Measurements from ENCODE around the gene TUT7. TPM values are rescaled to one million over a fixed set of nuclear protein-coding genes. Genes with fewer than 3 reads are reported as not detected.

TUT7 gene
- total and polyA plus RNA-seq, 10 of the 15 experiments (the other 5 are each of a cell fraction or from before 2014, with no cell fraction given): 10.0 to 49.8 (median 30.4) TPM

DNA sequence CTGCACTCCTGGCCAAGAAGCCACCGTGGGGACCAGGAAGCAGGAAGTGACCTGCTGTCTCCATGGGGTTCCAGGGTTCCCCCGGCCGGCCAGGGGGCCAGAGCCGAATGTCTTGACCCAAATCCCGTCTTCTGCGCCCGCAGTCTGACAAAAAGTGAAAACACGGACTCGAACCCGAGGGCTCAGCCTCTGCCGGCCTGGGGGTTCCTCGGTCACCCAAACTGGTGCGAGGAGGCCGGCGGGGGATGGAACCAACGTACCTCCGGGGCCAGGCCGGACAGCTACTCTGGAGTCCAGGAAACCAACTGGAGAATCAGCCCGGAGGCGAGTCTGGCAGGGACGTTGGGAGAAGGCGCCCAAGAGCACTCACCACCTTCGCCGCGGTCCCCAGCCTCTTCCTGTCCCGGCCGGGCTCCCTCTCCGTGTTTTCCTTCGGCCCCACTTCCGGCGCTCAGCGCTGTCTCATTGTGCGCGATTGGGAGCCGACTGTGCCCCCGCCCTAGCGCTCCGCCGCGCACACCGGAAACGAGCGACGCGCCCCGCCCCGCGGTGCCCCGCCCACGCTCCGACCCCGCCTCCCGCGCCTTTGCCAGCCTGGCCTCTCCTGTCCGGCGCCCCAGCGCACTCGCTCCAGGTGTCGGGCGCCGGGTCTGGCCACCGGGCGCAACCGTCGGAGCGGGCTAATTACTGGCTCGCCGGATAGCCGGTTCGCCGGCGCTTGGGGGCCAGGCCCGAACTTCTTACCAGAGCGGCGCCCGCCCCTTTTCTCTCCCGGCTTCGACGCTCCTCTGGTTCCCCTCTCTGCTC is at the start of gene TUT7 (continued):
- TF ChIP-seq RBBP5 (conservative IDR thresholded peaks at IDR 0.05) (no peak), KAT2A (conservative IDR thresholded peaks at IDR 0.05; ENCODE audit: control insufficient read depth, low read depth, low read length) (no peak), BMI1 (IDR thresholded peaks at IDR 0.05; ENCODE audit: borderline replicate concordance) (no peak), CBX5 (IDR thresholded peaks at IDR 0.05; ENCODE audit: low read depth) (0 out of 2 replicates have a peak, but pooled peaks have one; percentile 56), TCF12 (IDR thresholded peaks at IDR 0.05; ENCODE audit: low read depth, low read length) (no peak), RCOR1 (conservative IDR thresholded peaks at IDR 0.05; ENCODE audit: low read depth, low read length) (0 out of 2 replicates have a peak, but pooled peaks have one; percentile 19), TCF3 (IDR thresholded peaks at IDR 0.05; ENCODE audit: borderline replicate concordance, insufficient read depth, low read depth, low read length) (no peak), SMAD1 (IDR thresholded peaks at IDR 0.05; ENCODE audit: low read depth, partially characterized antibody) (no peak), YBX1 (IDR thresholded peaks at IDR 0.05) (no peak), JUND (IDR thresholded peaks at IDR 0.05; ENCODE audit: low read depth, low read length) (no peak), GABPA (IDR thresholded peaks at IDR 0.05; ENCODE audit: low read depth) (peak; percentile 85), FOXK2 (IDR thresholded peaks at IDR 0.05) (no peak), RUNX3 (IDR thresholded peaks at IDR 0.05; ENCODE audit: low read length) (peak; percentile 62), ZBED1 (IDR thresholded peaks at IDR 0.05; ENCODE audit: borderline replicate concordance) (no peak), RELA (IDR thresholded peaks at IDR 0.05; ENCODE audit: borderline replicate concordance, partially characterized antibody) (no peak), SMC3 (IDR thresholded peaks at IDR 0.05; ENCODE audit: borderline replicate concordance, low read length) (no peak)
- TF ChIP-seq, protein P1, sequence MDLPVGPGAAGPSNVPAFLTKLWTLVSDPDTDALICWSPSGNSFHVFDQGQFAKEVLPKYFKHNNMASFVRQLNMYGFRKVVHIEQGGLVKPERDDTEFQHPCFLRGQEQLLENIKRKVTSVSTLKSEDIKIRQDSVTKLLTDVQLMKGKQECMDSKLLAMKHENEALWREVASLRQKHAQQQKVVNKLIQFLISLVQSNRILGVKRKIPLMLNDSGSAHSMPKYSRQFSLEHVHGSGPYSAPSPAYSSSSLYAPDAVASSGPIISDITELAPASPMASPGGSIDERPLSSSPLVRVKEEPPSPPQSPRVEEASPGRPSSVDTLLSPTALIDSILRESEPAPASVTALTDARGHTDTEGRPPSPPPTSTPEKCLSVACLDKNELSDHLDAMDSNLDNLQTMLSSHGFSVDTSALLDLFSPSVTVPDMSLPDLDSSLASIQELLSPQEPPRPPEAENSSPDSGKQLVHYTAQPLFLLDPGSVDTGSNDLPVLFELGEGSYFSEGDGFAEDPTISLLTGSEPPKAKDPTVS (IDR thresholded peaks at IDR 0.05; ENCODE audit: low read depth, low read length): no peak
- TF ChIP-seq, protein P2, sequence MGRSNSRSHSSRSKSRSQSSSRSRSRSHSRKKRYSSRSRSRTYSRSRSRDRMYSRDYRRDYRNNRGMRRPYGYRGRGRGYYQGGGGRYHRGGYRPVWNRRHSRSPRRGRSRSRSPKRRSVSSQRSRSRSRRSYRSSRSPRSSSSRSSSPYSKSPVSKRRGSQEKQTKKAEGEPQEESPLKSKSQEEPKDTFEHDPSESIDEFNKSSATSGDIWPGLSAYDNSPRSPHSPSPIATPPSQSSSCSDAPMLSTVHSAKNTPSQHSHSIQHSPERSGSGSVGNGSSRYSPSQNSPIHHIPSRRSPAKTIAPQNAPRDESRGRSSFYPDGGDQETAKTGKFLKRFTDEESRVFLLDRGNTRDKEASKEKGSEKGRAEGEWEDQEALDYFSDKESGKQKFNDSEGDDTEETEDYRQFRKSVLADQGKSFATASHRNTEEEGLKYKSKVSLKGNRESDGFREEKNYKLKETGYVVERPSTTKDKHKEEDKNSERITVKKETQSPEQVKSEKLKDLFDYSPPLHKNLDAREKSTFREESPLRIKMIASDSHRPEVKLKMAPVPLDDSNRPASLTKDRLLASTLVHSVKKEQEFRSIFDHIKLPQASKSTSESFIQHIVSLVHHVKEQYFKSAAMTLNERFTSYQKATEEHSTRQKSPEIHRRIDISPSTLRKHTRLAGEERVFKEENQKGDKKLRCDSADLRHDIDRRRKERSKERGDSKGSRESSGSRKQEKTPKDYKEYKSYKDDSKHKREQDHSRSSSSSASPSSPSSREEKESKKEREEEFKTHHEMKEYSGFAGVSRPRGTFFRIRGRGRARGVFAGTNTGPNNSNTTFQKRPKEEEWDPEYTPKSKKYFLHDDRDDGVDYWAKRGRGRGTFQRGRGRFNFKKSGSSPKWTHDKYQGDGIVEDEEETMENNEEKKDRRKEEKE (IDR thresholded peaks at IDR 0.05): no peak
- TF ChIP-seq, protein P3, sequence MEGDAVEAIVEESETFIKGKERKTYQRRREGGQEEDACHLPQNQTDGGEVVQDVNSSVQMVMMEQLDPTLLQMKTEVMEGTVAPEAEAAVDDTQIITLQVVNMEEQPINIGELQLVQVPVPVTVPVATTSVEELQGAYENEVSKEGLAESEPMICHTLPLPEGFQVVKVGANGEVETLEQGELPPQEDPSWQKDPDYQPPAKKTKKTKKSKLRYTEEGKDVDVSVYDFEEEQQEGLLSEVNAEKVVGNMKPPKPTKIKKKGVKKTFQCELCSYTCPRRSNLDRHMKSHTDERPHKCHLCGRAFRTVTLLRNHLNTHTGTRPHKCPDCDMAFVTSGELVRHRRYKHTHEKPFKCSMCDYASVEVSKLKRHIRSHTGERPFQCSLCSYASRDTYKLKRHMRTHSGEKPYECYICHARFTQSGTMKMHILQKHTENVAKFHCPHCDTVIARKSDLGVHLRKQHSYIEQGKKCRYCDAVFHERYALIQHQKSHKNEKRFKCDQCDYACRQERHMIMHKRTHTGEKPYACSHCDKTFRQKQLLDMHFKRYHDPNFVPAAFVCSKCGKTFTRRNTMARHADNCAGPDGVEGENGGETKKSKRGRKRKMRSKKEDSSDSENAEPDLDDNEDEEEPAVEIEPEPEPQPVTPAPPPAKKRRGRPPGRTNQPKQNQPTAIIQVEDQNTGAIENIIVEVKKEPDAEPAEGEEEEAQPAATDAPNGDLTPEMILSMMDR (IDR thresholded peaks at IDR 0.05 in 2 of 3, conservative IDR thresholded peaks at IDR 0.05 in 1 of 3; ENCODE audit: control insufficient read depth in 2 of 3, extremely low read depth in 1 of 3, insufficient read depth in 1 of 3, low read depth in 3 of 3, low read length in 3 of 3): no peak
- TF ChIP-seq, protein P4, sequence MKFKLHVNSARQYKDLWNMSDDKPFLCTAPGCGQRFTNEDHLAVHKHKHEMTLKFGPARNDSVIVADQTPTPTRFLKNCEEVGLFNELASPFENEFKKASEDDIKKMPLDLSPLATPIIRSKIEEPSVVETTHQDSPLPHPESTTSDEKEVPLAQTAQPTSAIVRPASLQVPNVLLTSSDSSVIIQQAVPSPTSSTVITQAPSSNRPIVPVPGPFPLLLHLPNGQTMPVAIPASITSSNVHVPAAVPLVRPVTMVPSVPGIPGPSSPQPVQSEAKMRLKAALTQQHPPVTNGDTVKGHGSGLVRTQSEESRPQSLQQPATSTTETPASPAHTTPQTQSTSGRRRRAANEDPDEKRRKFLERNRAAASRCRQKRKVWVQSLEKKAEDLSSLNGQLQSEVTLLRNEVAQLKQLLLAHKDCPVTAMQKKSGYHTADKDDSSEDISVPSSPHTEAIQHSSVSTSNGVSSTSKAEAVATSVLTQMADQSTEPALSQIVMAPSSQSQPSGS (IDR thresholded peaks at IDR 0.05; ENCODE audit: low read length): no peak; the same call in 1 of the 2 replicates
- TF ChIP-seq, protein P5, sequence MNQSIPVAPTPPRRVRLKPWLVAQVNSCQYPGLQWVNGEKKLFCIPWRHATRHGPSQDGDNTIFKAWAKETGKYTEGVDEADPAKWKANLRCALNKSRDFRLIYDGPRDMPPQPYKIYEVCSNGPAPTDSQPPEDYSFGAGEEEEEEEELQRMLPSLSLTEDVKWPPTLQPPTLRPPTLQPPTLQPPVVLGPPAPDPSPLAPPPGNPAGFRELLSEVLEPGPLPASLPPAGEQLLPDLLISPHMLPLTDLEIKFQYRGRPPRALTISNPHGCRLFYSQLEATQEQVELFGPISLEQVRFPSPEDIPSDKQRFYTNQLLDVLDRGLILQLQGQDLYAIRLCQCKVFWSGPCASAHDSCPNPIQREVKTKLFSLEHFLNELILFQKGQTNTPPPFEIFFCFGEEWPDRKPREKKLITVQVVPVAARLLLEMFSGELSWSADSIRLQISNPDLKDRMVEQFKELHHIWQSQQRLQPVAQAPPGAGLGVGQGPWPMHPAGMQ (IDR thresholded peaks at IDR 0.05; ENCODE audit: borderline replicate concordance): no peak
